ENCODE data around the gene EYS.
"Not testable (repeated sequence)": the region's sequence is repeated elsewhere in the genome, so short reads cannot be mapped to it uniquely, and the experiment has no call there.

EYS gene

DNA sequence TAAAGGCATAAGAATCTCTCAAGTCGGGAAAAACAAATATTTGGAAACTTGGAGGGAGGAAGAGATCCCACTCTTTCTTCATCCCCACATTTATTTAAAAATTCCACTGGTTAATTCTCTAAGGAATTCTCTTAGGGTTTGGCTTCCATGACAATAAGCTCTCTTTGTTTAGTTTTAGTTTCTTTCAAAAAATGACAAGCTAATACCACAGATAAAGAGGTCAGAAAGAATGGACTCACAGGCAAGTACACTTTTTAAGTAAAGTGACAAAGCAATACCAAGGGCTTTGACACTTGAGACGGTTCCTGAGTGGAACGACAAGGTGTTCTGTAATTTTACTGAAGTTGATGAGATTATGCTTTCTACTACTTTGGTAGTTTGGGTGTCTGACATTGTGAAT lies 1199.4 kb downstream of the EYS start:
- DNase-seq (ENCODE audit: extremely low read depth in 1 of 2, low read depth in 1 of 2) = no peak

DNA sequence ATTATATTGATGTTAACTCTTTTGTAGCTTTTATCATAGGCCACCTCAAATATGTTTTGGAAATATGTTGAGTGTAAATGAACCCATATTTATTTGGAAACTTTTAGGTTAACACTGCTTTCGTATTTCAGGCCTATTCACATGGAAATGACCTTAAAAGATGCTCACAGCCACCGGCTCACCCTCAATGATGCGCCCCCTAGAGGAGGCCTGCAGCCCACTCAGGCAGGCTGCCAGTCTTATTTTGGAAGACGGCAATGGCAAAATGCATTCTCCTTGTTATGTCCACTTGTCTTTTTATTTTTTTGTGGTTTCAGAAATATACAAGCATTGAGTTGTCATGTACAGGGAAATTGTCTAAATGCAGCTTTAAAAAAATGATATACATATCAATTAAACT lies 1201.7 kb downstream of the EYS start:
- DNase-seq (ENCODE audit: extremely low read depth in 1 of 2, low read depth in 1 of 2) = no peak

- DNase-seq (ENCODE audit: extremely low read depth in 1 of 2, low read depth in 1 of 2) = no peak
These were observed 1202.5 kb downstream of the EYS start for GRCh38 chr6:64504503-64504902.

DNA sequence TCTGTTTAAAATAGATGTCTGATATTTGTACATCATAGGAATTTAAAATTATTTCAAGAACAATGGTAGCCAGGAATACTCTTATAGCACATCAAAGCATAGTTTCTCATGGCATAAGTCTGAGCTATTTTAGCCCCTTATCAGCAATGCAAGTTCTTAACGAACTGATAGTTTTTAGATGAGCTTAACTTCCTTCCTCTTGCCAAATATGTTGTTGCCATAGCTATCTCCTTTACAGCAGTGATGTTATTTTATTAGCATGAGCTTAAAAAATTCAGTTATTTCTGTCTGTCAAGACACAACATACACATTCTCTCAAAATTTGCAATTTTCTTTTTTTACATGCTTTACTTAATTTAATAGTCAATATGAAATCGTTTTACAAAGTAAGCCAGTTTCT lies 1204.2 kb downstream of the EYS start:
- no peak for DNase-seq (ENCODE audit: extremely low read depth in 1 of 2, low read depth in 1 of 2)

- no peak for DNase-seq (ENCODE audit: extremely low read depth in 1 of 2, low read depth in 1 of 2)
These were observed 1209.4 kb downstream of the EYS start for GRCh38 chr6:64497634-64498033.

DNA sequence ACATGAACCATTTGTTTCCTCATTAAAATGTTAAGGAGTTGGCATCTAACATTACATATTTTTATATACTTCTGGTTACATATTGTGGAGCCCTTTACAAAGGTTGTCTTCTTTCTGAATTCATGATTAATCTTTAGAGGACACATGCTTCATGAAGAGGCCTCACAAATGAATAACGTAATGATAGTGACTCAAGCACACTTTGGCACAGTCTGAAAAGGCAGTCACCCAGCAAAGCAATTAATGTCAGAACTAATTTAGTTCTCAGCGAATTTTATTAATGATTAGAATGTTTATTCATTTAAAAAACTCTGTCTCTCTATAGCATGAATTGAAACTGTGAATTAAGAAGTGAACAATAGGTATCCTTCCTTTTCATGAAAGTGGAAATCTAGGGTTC lies 1217.3 kb downstream of the EYS start:
- DNase-seq (ENCODE audit: extremely low read depth in 1 of 2, low read depth in 1 of 2) = no peak

GRCh38 chr6:64486578-64487351 lies 1220.3 kb downstream of the EYS start:
- no peak for DNase-seq (ENCODE audit: extremely low read depth in 1 of 2, low read depth in 1 of 2)

GRCh38 chr6:64483956-64484499 lies 1223.0 kb downstream of the EYS start:
- no peak for DNase-seq (ENCODE audit: extremely low read depth in 1 of 2, low read depth in 1 of 2)

DNA sequence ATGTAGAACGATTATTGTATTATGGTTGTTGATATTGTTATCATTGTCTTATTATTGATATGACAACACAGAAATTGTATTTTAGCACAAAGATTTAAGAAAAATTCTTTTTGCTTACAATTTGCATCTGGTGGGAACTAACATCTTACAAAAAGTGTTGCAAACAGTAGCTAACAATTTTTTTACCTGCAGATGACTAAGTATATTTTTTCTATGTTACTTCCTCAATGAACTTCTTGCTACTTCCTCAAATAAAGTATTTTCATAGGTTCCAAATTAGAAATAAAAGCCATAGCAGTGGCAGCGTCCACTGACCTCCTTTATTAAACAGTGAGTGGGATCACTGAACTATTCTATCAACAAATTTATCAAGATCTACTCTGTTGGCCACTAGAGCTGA lies 1224.4 kb downstream of the EYS start:
- no peak for DNase-seq (ENCODE audit: extremely low read depth in 1 of 2, low read depth in 1 of 2)

- DNase-seq (ENCODE audit: extremely low read depth in 1 of 2, low read depth in 1 of 2) = no peak
These were observed 1227.9 kb downstream of the EYS start for GRCh38 chr6:64479134-64479533.

- no peak for DNase-seq (ENCODE audit: extremely low read depth in 1 of 2, low read depth in 1 of 2)
These were observed 1229.6 kb downstream of the EYS start for GRCh38 chr6:64477391-64477790.

DNA sequence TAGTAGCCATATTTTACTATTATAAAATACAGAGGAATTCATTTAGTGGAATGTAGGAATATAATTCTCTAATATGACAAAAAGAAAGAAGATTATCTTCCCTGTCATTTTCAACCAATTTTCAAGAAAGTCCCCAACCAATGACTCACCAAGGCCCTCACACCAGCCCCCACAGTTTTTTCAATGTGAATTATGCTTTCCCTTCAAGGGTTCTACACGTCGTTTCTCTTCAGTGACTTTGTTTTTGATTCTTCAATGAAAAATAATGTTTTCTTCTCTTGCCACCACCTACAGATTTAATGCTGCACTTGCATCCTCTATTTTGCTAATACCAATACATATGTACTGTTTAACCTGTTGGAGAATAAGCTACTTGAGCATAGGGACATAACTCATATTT lies 1230.1 kb downstream of the EYS start:
- DNase-seq (ENCODE audit: extremely low read depth in 1 of 2, low read depth in 1 of 2) = no peak

GRCh38 chr6:64469405-64469804 lies 1237.6 kb downstream of the EYS start:
- DNase-seq (ENCODE audit: extremely low read depth in 1 of 2, low read depth in 1 of 2) = not testable (repeated sequence)

DNA sequence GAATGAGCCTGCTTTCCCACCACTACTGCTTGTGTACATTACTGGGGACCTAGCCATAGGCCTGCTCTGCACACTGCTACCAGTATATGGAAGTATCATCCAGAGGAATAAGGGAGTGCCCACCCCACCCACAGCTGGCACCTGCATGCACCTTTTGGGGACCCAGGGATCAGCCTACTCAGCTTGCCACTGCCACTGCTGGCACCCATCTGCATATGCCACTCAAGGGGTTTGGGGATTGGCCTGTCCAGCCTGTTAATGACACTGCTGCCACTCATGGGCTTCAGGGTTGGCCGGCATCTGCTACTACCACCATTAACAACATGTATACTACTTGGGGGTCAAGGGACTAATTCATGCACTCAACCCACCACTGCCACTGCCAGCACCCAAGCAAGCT lies 1239.4 kb downstream of the EYS start:
- DNase-seq (ENCODE audit: extremely low read depth in 1 of 2, low read depth in 1 of 2) = no peak

- no peak for DNase-seq (ENCODE audit: extremely low read depth in 1 of 2, low read depth in 1 of 2)
These were observed 1247.5 kb downstream of the EYS start for GRCh38 chr6:64459411-64459944.

GRCh38 chr6:64448101-64448500 lies 1258.9 kb downstream of the EYS start:
- DNase-seq (ENCODE audit: extremely low read depth in 1 of 2, low read depth in 1 of 2) = not testable (repeated sequence)

- DNase-seq (ENCODE audit: extremely low read depth in 1 of 2, low read depth in 1 of 2) = no peak
These were observed 1262.0 kb downstream of the EYS start for GRCh38 chr6:64445038-64445437.

- DNase-seq (ENCODE audit: extremely low read depth in 1 of 2, low read depth in 1 of 2) = no peak
These were observed 1267.8 kb downstream of the EYS start for GRCh38 chr6:64439274-64439673.

GRCh38 chr6:64437996-64438395 lies 1269.0 kb downstream of the EYS start:
- DNase-seq (ENCODE audit: extremely low read depth in 1 of 2, low read depth in 1 of 2) = no peak

DNA sequence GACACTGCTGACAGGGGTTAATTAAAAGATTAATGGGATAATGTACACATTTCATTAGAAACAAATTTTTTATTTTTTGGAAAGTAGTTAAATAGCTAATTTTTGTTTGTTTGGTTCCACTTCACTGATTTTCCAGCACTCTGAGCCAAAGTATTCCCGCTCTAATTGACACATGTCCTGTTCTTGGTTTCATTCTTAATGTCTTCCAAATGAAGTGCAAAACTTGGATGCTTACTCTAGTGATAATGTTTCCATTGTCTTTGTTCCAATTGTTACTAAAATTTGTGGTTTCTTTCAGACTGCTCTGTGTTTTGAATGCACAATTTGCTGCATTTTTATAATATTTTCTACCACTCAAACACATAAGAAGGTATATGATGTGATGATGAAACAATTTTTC lies 1277.1 kb downstream of the EYS start:
- no peak for DNase-seq (ENCODE audit: extremely low read depth in 1 of 2, low read depth in 1 of 2)

DNA sequence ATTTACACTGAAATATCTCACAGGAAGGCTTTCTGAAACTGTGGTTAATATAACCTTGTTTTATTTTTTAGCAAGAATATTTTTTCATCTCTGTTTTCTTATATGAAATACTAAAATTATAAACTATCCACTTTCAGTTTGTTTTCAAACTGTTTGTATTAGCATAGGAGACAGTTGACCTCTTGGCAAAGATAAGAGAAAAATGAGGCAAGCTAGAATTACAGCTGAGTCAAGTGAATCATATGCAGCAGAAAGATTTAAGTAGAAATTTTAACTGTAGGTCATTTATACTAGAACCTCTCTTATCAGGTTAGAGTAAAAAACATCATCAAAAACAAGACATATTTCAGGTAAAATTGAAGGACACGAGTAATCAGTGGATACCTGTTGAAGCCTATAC lies 1278.8 kb downstream of the EYS start:
- DNase-seq (ENCODE audit: extremely low read depth in 1 of 2, low read depth in 1 of 2) = no peak

GRCh38 chr6:64415926-64416325 lies 1291.1 kb downstream of the EYS start:
- DNase-seq (ENCODE audit: extremely low read depth in 1 of 2, low read depth in 1 of 2) = no peak

DNA sequence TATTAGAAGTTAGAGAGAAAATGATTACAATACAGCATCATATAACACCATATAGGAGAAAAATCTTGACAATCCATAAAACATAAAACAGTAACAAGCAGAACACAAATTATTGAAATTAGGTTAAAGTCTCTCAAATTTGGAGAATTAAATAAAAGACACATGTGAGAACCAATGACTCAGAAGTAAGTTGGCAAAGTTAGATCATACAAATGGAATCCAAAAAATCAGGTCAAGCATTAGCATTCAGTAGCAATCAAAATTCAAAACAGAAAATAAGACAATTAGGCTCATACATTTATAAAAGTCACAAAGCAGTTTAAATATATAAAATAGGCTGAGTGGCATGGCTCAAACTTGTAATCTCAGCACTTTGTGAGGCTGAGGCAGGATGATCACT lies 1295.8 kb downstream of the EYS start:
- DNase-seq (ENCODE audit: extremely low read depth in 1 of 2, low read depth in 1 of 2) = no peak
